HG03060 (cell line): ENCODE data around the gene CLRN1.

Experiments
- ATAC-seq: cut with Tn5 transposase; IDR thresholded peaks from one replicate; pipeline ENCODE4 v1.9.1; 2021; ENCODE audit warnings: low read depth, moderate number of reproducible peaks; ENCODE audit not compliant: unreplicated experiment

The CLRN1 gene

DNA sequence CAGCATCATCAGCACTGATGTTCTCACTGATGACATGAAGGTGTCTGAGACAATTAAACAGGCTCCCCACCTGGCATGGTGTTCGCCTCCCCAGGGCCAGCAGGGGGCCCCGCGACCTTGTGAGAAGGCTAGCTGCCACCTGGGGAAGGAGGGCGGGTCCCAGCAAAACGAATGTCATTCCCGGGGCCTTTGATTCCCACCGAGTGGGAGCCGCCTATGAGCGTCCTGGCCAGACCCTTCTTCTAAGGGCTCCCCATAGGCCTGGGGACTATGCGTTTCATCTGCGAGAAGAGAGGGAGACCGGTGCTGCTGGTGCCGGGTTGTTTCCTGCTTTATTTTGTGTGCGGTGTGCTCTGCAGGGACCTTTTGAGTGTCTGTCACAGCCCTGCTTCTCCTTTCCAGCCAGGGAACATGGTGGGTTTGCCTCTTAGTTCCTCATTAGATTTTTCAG lies 46.8 kb downstream of the CLRN1 start:
- ATAC-seq: no peak

DNA sequence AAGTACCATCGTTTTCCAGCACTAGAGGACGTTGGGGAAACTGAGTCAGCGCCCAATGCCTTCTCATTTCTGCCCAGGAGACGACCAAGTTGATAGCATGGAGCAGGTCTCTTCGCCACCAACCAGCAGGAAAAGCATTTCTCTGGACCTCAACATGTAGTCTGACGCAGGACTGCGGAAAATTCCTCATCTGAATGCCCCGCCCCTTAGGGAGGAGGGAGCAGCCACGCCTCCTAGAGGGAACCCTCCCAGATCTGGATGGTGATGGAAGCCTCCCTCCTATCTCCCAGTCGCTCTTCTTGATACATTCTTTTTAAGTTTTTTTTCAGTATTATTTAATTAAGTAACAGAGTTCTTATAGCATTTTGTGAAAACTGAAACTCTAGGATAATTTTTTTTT lies 49.9 kb downstream of the CLRN1 start:
- no peak for ATAC-seq

DNA sequence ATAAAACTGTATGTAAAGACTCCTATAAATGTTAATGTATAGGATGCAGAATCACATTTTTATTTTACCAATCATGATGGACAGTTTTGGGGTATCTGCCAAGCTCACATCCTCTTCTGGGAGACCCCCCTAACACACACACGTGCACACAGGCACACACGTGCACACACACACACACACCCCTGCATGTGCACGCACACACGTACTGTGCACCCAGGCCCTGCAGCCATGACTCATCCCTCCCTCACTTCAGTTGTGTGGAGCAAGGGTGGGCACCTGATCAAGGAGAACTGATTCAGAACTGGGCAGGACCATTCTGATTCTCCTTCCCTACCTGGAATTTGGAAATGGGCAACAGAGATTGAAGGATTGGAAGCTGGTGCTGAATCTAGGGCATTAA lies 51.3 kb downstream of the CLRN1 start:
- ATAC-seq: no peak

DNA sequence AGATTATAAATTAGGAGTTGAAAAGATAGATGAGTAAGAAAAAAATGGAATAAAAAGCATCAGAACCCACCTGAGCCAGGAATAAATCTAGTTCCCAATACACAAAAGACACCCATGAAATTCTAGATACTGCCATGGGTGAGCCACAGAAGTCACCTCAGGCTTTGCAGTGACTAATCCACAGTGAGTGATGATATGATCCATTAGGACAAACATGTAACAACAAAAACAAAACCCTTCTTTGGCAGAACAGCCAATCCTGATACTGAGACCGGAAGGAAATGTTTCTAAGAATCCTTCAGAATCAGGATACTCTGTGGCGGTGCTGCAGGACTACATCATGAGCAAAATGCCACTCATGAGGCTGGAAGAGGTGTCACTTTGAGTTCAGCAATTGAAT lies 52.3 kb downstream of the CLRN1 start:
- no peak for ATAC-seq

DNA sequence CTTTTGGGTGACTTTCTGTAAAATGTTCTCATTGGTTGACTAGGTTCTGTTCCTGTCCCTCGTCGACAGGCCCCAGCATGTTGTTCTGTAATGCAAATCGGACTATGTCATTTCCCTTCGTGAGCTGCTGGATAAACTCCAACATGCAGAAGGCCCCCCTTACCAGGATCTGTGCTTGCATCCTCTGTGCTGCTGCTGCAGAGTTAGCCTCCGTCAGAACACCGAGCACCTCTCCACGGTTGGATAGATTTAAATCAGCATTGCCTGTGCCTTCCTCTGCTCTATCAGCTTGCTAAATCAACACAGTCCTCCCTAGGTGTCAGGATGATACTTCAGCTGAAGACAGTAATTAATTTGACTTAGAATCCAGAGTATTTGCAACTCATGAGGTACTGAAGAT lies 54.6 kb downstream of the CLRN1 start:
- ATAC-seq: no peak

DNA sequence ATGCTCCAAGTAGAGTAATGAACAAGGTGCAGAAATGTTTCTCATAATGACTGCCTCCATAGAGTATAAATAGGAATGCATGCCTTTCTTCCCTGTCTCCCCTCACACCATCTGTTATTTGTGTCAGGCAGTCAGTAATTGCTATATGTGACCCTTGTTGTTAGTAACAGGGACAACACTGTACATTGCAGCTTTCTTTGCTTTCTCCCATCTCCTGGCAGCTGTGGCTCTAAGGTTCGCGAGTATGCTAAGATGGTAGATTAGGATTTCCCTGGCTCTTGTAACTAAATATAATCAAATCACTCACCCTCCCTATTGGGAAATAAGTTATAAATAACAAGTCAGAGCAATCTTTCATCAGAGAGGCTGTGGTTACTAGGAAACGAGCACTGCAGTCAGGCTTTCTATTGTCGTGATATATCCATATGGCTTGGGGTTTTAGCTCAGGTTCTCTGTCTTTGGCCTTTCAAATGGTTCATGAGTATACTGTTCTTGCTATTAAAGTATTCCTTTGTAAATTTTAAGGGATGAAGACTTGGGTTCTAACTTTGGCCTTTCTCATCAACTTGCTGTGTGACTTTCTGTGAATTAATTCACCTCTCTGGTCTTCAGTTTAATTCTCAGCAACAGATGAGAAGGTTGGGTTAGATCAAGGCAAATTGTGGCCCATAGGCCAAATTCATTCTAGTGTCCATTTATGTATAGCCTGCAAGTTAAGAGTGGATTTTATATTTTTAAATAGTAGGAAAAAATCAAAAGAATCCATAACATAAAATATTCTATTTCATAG lies 59.2 kb downstream of the CLRN1 start:
- no peak for ATAC-seq

DNA sequence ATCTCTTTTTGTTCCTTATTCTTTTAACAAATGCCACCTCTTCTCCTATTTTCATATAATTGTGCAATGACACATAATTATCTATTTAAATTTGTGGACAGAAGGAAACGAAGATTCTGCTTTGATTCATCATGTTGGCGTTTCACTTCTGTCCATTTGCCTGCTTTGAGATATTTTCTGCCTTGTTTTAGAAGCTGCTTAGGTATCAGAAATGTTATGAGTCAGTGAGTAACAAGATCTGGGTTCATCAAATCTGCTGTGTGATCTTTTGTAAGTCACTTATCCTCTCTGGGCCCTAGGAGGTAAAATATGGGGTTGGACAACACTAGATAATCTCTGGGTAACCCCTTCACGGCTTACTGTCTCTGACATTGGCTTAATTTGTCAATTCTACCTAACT lies 60.0 kb downstream of the CLRN1 start:
- no peak for ATAC-seq

DNA sequence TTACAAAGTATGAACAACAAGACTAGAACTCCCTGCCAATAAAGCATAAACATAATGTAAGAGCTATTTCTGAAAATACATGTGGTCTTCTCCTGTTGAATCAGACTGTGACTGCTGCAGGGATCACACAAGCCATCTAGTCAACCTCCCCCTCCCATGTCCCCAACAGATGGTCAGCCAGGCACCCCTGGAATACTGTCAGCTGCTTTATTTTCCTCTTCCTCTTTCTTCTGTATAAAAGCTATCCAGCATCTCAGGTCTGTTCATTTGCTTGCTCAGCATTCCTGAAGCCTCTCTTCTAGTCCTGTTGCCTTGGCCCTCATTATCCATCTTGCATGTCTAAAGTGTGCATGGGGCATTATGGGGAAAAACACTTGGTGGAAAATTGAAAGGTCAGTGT lies 60.8 kb downstream of the CLRN1 start:
- no peak for ATAC-seq

DNA sequence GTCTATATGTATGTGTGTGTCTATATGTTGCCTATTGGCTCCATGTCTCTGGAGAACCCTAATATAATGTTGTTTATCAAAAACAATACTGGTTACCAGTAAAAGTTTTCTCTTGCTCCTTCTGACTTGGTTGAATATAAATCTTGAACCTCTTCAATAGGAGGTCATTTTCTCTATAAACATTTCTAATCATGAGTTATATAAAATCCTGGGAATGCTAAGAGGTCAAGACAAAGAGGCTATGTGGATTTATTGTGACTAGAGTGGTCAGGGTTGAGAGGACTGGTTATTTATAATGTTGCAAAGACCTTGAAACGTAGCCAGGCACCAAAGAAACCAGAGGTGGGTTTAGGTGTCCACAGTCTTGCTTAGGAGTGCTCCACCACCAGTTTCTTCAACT lies 66.1 kb downstream of the CLRN1 start:
- ATAC-seq: no peak

DNA sequence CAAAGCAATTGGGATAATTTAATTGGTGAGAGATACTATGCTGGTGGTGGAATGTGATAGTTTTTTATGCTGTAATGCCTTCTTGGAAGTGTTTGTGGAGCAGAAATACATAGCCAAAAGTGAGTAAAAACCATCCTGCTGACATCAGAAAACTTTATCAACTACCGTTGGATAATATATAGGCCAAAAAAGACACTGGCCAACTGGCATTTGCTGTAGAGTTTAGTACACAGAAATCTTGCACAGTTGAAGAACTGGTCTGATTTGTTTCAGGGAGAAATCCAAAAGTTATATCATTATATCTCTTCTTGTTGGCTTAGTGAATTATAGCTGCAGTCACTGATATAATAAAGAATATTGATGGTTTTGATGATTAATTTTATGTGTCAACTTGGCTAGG lies 66.8 kb downstream of the CLRN1 start:
- no peak for ATAC-seq

DNA sequence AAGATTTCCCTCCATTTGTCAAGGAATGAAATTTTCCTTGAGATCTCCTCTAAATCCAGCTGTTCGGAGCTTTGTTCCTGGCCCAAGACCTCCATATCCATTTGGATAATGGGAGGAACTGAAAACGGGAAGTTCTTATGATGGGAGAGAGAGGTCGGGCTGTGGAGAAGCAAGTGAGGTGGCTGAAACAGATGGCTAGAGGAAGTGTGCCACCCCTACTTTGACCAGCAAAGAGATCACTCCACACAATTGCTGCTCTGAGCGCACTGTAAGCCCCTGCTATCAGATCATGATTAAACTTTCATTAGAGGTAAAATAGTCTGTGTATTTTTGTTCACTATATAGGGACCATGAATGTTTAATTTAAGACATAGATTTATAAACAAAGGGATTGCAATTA lies 67.2 kb downstream of the CLRN1 start, which contains the start of gene MINDY4B:
TSS of gene MINDY4B (minus strand) at position 101 of the 400 bp plus-strand sequence. CDS start at position 101, 0 bp downstream.
- ATAC-seq: no peak

DNA sequence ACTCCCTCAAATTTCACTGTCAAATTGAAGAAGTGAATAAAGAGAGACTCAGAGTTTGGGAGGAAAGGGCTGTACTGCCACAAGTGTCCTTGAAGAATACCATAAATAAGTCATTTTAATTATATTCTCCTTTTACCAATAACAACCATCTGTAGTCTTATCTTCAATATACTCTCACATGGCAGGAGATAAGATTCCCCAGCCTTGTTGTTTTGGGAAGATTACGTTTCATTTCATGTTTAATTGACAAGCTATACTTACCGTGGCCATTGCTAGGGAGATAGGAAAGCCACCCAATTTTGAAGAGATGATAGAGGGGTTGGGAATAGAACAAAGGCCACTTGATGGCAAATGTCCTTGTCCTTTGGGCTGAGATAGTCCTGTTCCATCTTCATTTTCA lies 69.5 kb downstream of the CLRN1 start:
- no peak for ATAC-seq

DNA sequence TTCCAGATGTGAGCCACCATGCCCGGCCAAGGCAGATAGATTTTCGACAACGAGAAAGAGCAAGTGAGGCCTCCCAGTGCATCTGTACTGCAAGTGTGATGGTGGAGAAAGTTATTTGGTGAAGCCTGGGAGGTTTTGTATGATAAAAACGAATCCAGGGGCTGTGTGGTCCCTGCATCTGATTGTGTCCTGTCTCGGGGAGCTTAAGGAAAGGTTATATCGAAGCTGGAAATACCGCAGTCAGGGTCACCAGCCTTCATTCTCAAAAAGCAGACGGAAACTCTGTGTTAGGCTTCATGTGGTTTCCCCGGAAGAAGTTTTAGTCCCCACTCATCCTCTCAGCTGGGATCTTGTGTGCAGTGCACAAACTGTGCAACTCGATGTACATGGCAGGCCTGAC lies 70.7 kb downstream of the CLRN1 start:
- ATAC-seq: no peak

DNA sequence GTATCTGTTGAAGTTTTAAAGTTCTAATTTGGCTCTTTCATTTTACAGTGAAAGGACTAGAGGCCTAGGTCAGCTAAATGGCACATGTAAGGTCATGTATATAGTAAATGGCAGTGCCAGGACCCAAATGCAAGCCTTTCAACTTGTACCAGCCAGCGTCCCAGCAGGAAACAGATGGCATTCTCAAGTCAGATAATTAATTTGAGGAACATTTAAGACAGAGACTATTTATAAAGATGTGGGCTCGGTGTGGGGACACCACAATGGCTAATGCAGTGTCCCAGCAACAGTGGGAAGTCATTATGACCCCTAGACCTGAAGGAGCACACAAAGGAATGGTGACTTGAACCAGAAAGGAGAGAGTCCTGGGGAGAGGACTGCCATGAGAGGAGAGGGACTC lies 73.4 kb downstream of the CLRN1 start:
- no peak for ATAC-seq

DNA sequence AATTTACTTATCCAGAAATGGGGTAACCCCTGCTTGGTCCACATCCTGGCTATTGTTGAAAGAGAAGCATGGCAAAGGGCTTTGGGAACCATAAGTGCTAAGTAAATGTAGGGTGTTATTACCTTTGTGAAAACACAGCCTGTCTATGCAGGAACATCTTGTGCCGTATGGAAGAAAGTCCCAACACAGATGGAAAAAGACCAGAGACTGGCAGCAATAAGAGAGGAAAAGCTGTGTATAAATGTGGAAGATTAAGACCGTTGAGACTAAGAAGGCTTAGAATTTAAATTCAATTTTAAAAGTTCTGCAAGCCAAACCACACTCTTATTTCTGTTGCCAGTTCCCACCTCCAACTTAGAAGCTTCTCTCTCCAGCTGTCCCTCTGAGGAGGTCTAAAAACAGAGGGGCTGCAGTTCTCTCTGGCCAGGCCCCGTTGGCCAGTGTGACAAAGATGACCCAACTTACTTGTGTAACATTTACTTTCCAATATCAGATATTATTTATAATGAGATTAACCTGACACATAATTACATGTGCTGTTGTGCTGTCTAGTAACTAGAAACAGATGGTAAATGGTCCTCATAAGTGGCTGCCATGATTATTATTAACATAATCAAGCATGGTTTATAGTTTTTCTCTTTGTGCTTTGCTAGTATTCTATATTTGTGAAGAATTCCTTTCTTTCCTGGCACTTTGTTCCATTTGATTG lies 74.3 kb downstream of the CLRN1 start:
- ATAC-seq: no peak

DNA sequence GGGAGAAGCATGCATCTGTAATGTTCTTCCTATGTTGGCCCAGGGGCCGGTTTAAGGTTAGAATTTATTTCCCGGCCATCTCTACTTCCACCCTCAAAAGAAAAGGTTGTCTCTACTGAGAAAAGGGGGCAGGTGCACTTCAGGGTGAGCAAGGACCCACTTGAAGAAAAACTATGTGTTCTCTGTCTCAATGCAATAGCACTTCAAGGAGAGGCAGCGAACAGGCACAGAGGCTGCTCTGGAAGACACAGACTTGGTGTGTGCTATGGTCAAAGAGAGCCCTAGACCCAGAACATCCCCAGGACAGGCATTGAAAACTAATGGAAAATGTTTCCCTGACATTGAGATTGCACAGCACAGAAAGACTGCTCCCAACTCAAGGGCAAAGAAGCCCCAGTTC lies 74.9 kb downstream of the CLRN1 start:
- no peak for ATAC-seq

DNA sequence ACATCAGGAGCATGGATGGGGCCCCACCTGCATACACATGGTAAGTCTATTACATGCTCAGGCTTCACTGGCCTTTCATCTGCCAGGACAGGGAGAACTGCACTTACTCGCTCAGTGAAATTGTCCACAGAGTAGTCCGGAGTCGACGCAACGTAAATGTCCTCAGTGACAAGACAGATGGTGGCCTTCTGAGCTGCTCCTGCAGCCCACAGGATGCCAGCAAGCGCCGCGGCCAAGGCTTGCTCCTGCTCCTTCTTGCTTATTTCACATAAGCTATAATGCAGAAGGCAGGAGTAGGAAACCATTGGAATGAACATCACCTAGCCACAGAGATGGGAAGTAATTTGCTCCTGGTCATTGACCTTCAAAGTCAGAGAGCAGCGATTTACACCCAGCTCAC lies 81.7 kb downstream of the CLRN1 start:
- ATAC-seq: no peak

DNA sequence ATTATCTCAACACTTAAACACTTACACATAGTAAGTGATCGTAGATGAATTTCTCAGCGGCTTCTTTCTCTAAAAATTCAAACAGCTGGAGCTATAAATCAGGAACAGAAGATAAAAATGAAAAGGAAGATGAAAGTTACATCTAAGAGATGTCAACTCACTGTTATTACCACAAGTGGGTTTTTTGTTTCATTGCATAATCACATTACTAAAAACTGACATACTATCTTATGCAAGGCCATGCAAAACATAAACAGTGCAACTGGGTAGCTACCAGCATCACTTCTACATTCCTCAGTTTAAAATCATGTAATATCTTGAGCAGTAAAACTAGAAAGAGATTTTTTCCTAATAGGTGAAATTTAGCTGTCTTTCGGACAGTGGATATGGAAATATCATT lies 82.2 kb downstream of the CLRN1 start:
- ATAC-seq: no peak

DNA sequence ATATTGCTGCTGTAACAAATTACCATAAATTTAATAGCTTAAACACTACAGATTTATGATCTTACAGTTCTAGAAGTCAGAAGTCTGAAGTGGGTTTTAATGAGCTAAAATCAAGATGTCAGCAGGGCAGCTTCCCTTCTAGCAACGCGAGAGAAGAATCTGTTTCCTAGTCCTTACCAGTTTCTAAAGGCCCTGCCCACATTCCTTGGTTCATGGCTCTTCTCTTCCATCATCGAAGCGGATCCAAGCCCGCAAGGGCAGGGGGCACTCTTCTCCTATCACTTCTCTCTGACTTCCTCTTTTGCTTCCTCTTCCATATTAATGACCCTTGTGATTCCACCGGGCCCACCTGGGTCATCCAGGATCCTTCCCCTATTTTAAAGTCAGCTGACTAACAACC lies 83.4 kb downstream of the CLRN1 start:
- ATAC-seq: no peak

DNA sequence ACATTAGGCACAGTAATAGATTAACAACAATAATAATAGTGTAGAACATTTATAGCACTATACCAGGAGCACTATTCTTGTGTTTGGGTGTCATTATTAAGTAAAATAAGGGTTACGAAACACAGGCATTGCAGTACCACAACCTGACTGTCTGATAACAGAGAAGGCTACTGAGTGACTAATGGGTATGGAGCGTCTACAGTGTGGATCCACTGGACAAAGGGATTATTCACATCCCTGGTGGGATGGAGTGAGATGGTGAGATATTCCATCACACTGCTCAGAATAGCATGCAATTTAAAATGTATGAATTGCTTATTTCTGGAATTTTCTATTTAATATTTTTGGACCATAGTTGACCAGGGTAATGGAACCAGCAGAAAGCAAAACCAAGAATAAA lies 85.5 kb downstream of the CLRN1 start:
- no peak for ATAC-seq

DNA sequence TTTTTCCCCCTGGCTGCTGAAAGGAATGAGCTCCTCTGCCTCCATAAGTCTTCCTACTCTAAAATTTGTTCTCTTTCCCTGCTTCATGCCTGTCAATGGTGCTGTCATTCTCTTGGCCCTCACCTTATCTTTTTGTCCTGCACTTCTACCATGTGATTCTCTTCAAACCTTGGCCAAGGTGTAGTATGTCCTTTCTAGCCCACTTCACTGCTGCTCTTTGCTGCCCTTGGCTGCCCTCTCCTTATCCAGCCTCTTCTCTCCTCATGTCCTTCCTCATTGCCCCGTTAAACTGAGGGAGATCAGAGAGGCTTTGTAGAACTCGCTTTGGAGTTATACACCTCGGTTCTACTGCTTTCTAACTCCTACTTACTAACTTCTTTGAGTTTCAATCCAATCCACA lies 87.0 kb downstream of the CLRN1 start:
- ATAC-seq: no peak

DNA sequence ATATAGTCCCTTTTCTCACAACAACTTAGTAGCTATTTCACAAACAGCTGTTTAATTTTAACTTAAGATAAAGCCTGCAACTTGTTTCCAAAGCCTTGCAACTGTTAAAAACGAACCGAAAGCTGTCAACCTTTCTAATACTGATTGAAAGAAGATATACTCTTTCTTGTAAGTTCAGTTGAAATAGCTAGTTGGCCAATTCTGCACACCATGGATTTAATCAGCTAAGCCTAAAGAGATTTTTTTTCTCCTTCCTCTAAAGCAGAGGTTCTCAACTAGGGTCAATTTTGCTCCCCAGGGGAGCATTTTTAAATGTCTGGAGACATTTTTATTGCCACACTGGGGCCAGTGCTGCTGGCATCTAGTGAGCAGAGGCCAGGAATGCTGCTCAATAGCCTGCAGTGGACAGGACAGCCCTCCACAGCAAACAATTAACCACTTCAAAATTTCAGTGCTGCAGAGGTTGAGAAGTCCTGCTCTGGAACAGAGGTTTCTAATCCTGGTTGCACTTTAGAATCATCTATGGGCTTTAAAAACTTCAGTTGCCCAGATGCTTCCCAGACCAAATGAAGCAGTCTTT lies 93.4 kb downstream of the CLRN1 start:
- no peak for ATAC-seq
